Uterus (tissue), 4 donors: ENCODE measurements around the gene MAPKAPK2. TPM values are rescaled to one million over a fixed set of nuclear protein-coding genes. Genes with fewer than 3 reads are reported as not detected.

Experiments
- DNase-seq, 2 donors: peaks; one replicate each; pipeline ENCODE4 v3.0.0-alpha.2; 2019 to 2020
- H3K27ac ChIP-seq, 2 donors: fragments of 200-600 bp; sonication (generic); 1 replicate in 1 of 2; 2 replicates in 1 of 2; pipeline ENCODE4 v1.5.1; 2016 to 2018
- H3K27me3 ChIP-seq, 2 donors: fragments of 200-600 bp; sonication (generic); one replicate each; pipeline ENCODE4 v1.5.1; 2018 to 2019; ENCODE audit warnings: control low read depth in 1 of 2
- H3K36me3 ChIP-seq, 2 donors: fragments of 200-600 bp; sonication (generic); one replicate each; pipeline ENCODE4 v1.5.1; 2019; ENCODE audit warnings: control low read depth in 1 of 2
- H3K4me1 ChIP-seq, 2 donors: fragments of 200-600 bp; sonication (generic); one replicate each; pipeline ENCODE4 v1.5.1; 2018 to 2019; ENCODE audit warnings: control low read depth in 1 of 2
- H3K4me3 ChIP-seq, 2 donors: fragments of 200-600 bp; sonication (generic); 1 replicate in 1 of 2; 2 replicates in 1 of 2; pipeline ENCODE4 v1.5.1; 2018 to 2019; ENCODE audit warnings: mild to moderate bottlenecking in 1 of 2
- H3K9me3 ChIP-seq, 2 donors: fragments of 200-600 bp; sonication (generic); one replicate each; pipeline ENCODE4 v1.5.1; 2019; ENCODE audit warnings: control low read depth in 1 of 2
- POLR2A ChIP-seq, 2 donors: fragments of 450-650 bp; IDR thresholded peaks; one replicate each; pipeline ENCODE4 v1.6.1; 2016; ENCODE audit warnings: antibody characterized with exemption in 2 of 2, mild to moderate bottlenecking in 1 of 2, moderate library complexity in 1 of 2
- intact Hi-C: fragments of 100-400 bp; cut with DNase I; formaldehyde crosslinking; loops from one replicate; pipeline ENCODE4 v1.15.1; 2023; ENCODE audit warnings: low total_unique reads
- total RNA-seq, 4 donors: library from RNA; depleted of rRNA in 3 of 4; stranded (reverse); fragments of >200 nt in 3 of 4; gene quantifications; one replicate each; pipeline versions ENCODE4 v1.1.0 to v1.2.4, GENCODE V29; 2014 to 2023
- TF ChIP-seq, protein P1 (sequence below), 4 experiments: fragments of 200-600 bp in 2 of 4; fragments of 450-650 bp in 2 of 4; sonication (generic) in 2 of 4; IDR thresholded peaks; one replicate each; pipeline ENCODE4 v1.5.1; 2016 to 2019; ENCODE audit warnings: antibody characterized with exemption in 4 of 4, mild to moderate bottlenecking in 2 of 4, moderate library complexity in 1 of 4
- donor health status: DM: yes; HTN: yes; CAD: no.

Gene MAPKAPK2
- total RNA-seq, 4 donors from 2014 or later = 17.1 to 89.2 (median 27.4) TPM

- H3K27me3 ChIP-seq = no peaks in the 10 kb centered on the region
- H3K4me1 ChIP-seq = peaks cover 4 to 20% of the 10 kb centered on the region in 2 donors
- no peaks in the 10 kb centered on the region for H3K9me3 ChIP-seq
- H3K36me3 ChIP-seq = no peaks in the 10 kb centered on the region
- intact Hi-C loops = no loop called here
- H3K4me3 ChIP-seq = no peak overlapping the region
- DNase-seq = no peak
- H3K27ac ChIP-seq = peak overlapping the region; percentile 95 to 99
- no peak for TF ChIP-seq POLR2A (IDR thresholded peaks at IDR 0.05)
- TF ChIP-seq, protein P1, sequence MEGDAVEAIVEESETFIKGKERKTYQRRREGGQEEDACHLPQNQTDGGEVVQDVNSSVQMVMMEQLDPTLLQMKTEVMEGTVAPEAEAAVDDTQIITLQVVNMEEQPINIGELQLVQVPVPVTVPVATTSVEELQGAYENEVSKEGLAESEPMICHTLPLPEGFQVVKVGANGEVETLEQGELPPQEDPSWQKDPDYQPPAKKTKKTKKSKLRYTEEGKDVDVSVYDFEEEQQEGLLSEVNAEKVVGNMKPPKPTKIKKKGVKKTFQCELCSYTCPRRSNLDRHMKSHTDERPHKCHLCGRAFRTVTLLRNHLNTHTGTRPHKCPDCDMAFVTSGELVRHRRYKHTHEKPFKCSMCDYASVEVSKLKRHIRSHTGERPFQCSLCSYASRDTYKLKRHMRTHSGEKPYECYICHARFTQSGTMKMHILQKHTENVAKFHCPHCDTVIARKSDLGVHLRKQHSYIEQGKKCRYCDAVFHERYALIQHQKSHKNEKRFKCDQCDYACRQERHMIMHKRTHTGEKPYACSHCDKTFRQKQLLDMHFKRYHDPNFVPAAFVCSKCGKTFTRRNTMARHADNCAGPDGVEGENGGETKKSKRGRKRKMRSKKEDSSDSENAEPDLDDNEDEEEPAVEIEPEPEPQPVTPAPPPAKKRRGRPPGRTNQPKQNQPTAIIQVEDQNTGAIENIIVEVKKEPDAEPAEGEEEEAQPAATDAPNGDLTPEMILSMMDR (IDR thresholded peaks at IDR 0.05) = no peak
These were observed 3.3 kb downstream of the MAPKAPK2 start for GRCh38 chr1:206687915-206688442.

DNA sequence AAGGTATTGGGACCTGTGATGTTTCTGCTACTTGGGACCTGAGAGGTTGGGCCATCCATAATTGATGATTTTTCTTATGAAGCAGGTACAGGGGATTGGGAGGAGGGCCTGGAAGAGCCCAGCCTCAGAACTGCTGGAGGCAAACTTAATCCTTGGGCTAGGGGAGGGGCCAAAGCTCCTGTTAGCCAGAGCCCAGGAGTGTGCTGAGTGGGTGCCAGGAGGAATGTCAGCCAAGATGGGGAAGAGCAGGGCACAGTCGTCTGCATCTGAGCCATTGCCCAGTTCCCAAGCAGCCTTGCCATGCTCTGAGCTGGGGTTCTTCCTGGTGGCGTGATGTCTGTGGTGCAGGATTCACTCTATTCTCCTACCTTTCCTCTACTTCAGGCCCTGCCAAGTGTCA, 5.8 kb downstream of the MAPKAPK2 start:
- no peaks in the 10 kb centered on the region for H3K9me3 ChIP-seq
- TF ChIP-seq, protein P1 (IDR thresholded peaks at IDR 0.05) = no peak
- TF ChIP-seq POLR2A (IDR thresholded peaks at IDR 0.05) = no peak
- no peaks in the 10 kb centered on the region for H3K27me3 ChIP-seq
- H3K4me1 ChIP-seq = peaks cover 12 to 29% of the 10 kb centered on the region in 2 donors
- H3K4me3 ChIP-seq = no peak overlapping the region
- no peak for DNase-seq
- H3K27ac ChIP-seq = no peak overlapping the region
- H3K36me3 ChIP-seq = no peaks in the 10 kb centered on the region
- intact Hi-C loops = no loop called here

DNA sequence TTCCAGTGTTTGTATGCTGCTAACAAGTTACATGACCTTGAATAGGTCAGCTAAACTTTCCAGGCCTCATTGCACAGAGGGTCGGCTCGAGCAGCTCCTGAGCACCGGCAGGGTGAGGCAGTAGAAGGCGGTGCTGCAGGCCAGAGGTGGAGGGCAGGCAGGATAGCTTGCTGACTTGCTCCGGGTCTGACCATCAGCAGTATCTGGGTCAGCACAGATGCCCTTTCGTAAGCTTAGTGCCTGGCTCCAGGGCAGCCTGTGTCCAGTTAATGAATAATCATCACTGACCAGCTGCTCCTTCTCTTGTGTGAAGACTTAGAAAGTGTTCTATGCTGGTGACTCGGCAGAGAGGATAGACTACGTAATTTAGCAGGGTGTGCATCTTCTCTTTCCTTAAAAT, 6.9 kb downstream of the MAPKAPK2 start:
- Histone ChIP-seq H3K27ac (peak overlapping the region in 1 of 2 donors; percentile 61), H3K27me3 (no peaks in the 10 kb centered on the region), H3K9me3 (no peaks in the 10 kb centered on the region), H3K4me3 (no peak overlapping the region), H3K36me3 (no peaks in the 10 kb centered on the region), H3K4me1 (peaks cover 12 to 29% of the 10 kb centered on the region in 2 donors)
- DNase-seq = no peak
- intact Hi-C loops = no loop called here
- TF ChIP-seq, protein P1 (IDR thresholded peaks at IDR 0.05) = no peak
- TF ChIP-seq POLR2A (IDR thresholded peaks at IDR 0.05) = no peak

DNA sequence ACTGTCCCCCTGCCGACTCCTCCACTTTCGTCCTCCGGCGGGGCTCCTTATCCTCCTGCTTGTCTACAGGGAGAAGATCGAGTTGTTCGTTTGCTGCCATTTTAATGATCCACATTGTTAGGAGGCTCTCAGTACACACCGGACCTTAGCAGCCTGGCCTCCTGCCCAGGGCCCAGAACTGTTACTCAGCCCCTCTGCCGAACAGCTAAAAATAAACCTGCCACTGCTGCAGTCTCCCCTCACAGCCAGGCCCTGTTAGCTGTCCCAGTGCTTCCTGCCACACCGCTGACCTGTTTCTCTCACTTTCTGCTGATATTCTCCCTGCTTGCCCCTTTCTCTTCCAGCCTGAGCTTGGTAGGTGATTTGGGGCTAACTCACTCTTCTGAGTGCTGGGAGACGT, 8.3 kb downstream of the MAPKAPK2 start:
- no peaks in the 10 kb centered on the region for H3K27me3 ChIP-seq
- TF ChIP-seq, protein P1 (IDR thresholded peaks at IDR 0.05) = no peak
- no peak for TF ChIP-seq POLR2A (IDR thresholded peaks at IDR 0.05)
- H3K4me3 ChIP-seq = peak overlapping the region in 1 of 2 donors; percentile 2
- peak overlapping the region; percentile 61 to 70 for H3K27ac ChIP-seq
- DNase-seq = peak; percentile 79 to 82
- no peaks in the 10 kb centered on the region for H3K36me3 ChIP-seq
- intact Hi-C loops = no loop called here
- H3K9me3 ChIP-seq = no peaks in the 10 kb centered on the region
- peaks cover 12 to 23% of the 10 kb centered on the region in 2 donors for H3K4me1 ChIP-seq

DNA sequence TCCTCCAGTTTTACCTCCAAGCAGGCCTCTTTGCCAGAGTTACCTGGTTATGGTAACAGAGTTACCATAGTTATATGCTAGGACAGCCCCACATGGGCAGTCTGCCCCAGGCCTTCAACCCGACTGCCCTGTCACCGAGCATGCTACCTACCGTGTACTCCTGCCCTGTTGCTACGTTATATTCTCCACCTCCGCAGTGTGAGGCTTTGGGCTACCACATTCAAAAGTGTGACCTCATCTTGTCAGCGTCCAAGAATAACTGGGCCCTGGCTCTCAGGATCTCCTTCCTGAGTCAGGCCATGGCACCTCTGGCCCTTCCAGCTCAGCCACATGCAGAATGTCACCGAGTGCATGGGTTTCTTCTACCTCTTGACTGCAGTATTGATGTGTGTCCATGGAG, 8.9 kb downstream of the MAPKAPK2 start:
- Histone ChIP-seq H3K4me1 (peaks cover 12 to 17% of the 10 kb centered on the region in 2 donors), H3K9me3 (no peaks in the 10 kb centered on the region), H3K27ac (peak overlapping the region; percentile 61 to 70), H3K4me3 (no peak overlapping the region), H3K27me3 (no peaks in the 10 kb centered on the region), H3K36me3 (no peaks in the 10 kb centered on the region)
- no peak for TF ChIP-seq POLR2A (IDR thresholded peaks at IDR 0.05)
- TF ChIP-seq, protein P1 (IDR thresholded peaks at IDR 0.05) = no peak
- intact Hi-C loops = no loop called here
- no peak for DNase-seq
